Loucy (cell line): ENCODE data around the gene LYL1.
A peak's percentile ranks its signal among the peaks of the same experiment; 100 is the strongest.

Experiments
- H2AFZ ChIP-seq: fragments of 200-600 bp; sonication (generic); 2 replicates; pipeline ENCODE4 v1.6.0; 2016; ENCODE audit warnings: antibody characterized with exemption, mild to moderate bottlenecking, low read length, moderate library complexity
- H3F3A ChIP-seq: fragments of 200-600 bp; 2 replicates; pipeline ENCODE4 v1.6.0; 2016; ENCODE audit warnings: antibody characterized with exemption, low read depth, mild to moderate bottlenecking
- H3K27me3 ChIP-seq: fragments of 200-600 bp; sonication (generic); 2 replicates; pipeline ENCODE4 v1.6.1; 2014; ENCODE audit warnings: low read length, mild to moderate bottlenecking; ENCODE audit not compliant: insufficient read depth, poor library complexity, severe bottlenecking
- H3K36me3 ChIP-seq: fragments of 200-600 bp; sonication (generic); 2 replicates; pipeline ENCODE4 v1.6.1; 2016; ENCODE audit warnings: low read length; ENCODE audit not compliant: insufficient read depth
- H3K4me1 ChIP-seq: fragments of 200-600 bp; sonication (generic); 2 replicates; pipeline ENCODE4 v1.5.1; 2014; ENCODE audit warnings: low read length, mild to moderate bottlenecking; ENCODE audit not compliant: insufficient read depth, poor library complexity, severe bottlenecking
- H3K4me2 ChIP-seq: fragments of 200-600 bp; sonication (generic); 2 replicates; pipeline ENCODE4 v1.6.0; 2014; ENCODE audit warnings: antibody characterized with exemption, low read length, low read depth, mild to moderate bottlenecking; ENCODE audit not compliant: poor library complexity, severe bottlenecking
- H3K4me3 ChIP-seq: fragments of 200-600 bp; sonication (generic); 2 replicates; pipeline ENCODE4 v1.5.1; 2014; ENCODE audit warnings: low read length, mild to moderate bottlenecking, mixed read lengths; ENCODE audit not compliant: poor library complexity, severe bottlenecking
- H3K79me2 ChIP-seq: fragments of 200-600 bp; sonication (generic); 2 replicates; pipeline ENCODE4 v1.6.1; 2014; ENCODE audit warnings: low read length; ENCODE audit not compliant: insufficient read depth
- H3K9ac ChIP-seq: fragments of 200-600 bp; sonication (generic); 2 replicates; pipeline ENCODE4 v1.6.0; 2014; ENCODE audit warnings: mild to moderate bottlenecking, low read depth, low read length, moderate library complexity; ENCODE audit not compliant: poor library complexity, severe bottlenecking
- H3K9me2 ChIP-seq: fragments of 200-600 bp; sonication (generic); replicated peaks from 2 replicates; pipeline ENCODE4 v1.6.1; 2016; ENCODE audit warnings: low read depth, low read length, mixed read lengths
- H3K9me3 ChIP-seq: fragments of 200-600 bp; sonication (generic); 2 replicates; pipeline ENCODE4 v1.6.1; 2014; ENCODE audit warnings: mild to moderate bottlenecking, antibody characterized with exemption, low read length, low read depth; ENCODE audit not compliant: insufficient read depth
- H4K20me1 ChIP-seq: fragments of 200-600 bp; sonication (generic); 2 replicates; pipeline ENCODE4 v1.6.0; 2014; ENCODE audit warnings: antibody characterized with exemption, low read length, mild to moderate bottlenecking; ENCODE audit not compliant: insufficient read depth, poor library complexity, severe bottlenecking
- CTCF ChIP-seq: fragments of 200-600 bp; sonication (generic); conservative IDR thresholded peaks from 2 replicates; pipeline ENCODE4 v1.5.1; 2014; ENCODE audit warnings: mild to moderate bottlenecking, antibody characterized with exemption, low read length
- EZH2phosphoT487 ChIP-seq: fragments of 200-600 bp; IDR thresholded peaks from 2 replicates; pipeline ENCODE4 v1.6.1; 2018; ENCODE audit warnings: antibody characterized with exemption, mild to moderate bottlenecking, moderate library complexity, borderline replicate concordance

The LYL1 gene

GRCh38 chr19:13089139-13089856 lies 13.4 kb downstream of the LYL1 start:
- Histone ChIP-seq H4K20me1 (peaks cover 4% of the 10 kb centered on the region), H3K9ac (no peak overlapping the region), H3F3A (no peaks in the 10 kb centered on the region), H3K4me2 (no peak overlapping the region), H3K9me3 (no peaks in the 10 kb centered on the region), H3K4me3 (no peak overlapping the region), H2AFZ (no peak overlapping the region), H3K4me1 (peaks cover 5% of the 10 kb centered on the region), H3K27me3 (no peaks in the 10 kb centered on the region), H3K9me2 (no peaks in the 10 kb centered on the region), H3K36me3 (no peaks in the 10 kb centered on the region), H3K79me2 (peaks cover 5% of the 10 kb centered on the region; the same call in 1 of the 2 replicates)
- TF ChIP-seq CTCF (peak; percentile 72), EZH2phosphoT487 (no peak)

GRCh38 chr19:13087795-13088537 lies 14.7 kb downstream of the LYL1 start:
- no peaks in the 10 kb centered on the region for H4K20me1 ChIP-seq
- no peak overlapping the region for H3K4me2 ChIP-seq
- H3K79me2 ChIP-seq: no peaks in the 10 kb centered on the region
- H3K4me1 ChIP-seq: no peaks in the 10 kb centered on the region
- no peaks in the 10 kb centered on the region for H3F3A ChIP-seq
- TF ChIP-seq CTCF (no peak), EZH2phosphoT487 (no peak)
- H3K9me2 ChIP-seq: no peaks in the 10 kb centered on the region
- H3K36me3 ChIP-seq: no peaks in the 10 kb centered on the region
- no peak overlapping the region for H2AFZ ChIP-seq
- H3K27me3 ChIP-seq: no peaks in the 10 kb centered on the region
- H3K4me3 ChIP-seq: no peak overlapping the region
- no peaks in the 10 kb centered on the region for H3K9me3 ChIP-seq
- no peak overlapping the region for H3K9ac ChIP-seq

GRCh38 chr19:13087295-13087694 lies 15.4 kb downstream of the LYL1 start:
- Histone ChIP-seq H3K79me2 (no peaks in the 10 kb centered on the region), H3K4me1 (no peaks in the 10 kb centered on the region), H3K9me3 (no peaks in the 10 kb centered on the region), H4K20me1 (no peaks in the 10 kb centered on the region), H3K9ac (no peak overlapping the region), H3K9me2 (no peaks in the 10 kb centered on the region), H2AFZ (no peak overlapping the region), H3F3A (no peaks in the 10 kb centered on the region), H3K27me3 (no peaks in the 10 kb centered on the region), H3K36me3 (no peaks in the 10 kb centered on the region), H3K4me2 (no peak overlapping the region), H3K4me3 (no peak overlapping the region)
- TF ChIP-seq CTCF (no peak), EZH2phosphoT487 (no peak)
